ENCODE measurements around the gene GARIN3.

GRCh38 chr5:157178966-157179365, 12.9 kb upstream of the GARIN3 start:
- no peak for TF ChIP-seq CSRNP3 (CRISPR knock-in tag; IDR thresholded peaks at IDR 0.05)
- no peak for TF ChIP-seq ZC3H10 (CRISPR knock-in tag; IDR thresholded peaks at IDR 0.05)
- TF ChIP-seq TSHZ2 (CRISPR knock-in tag; IDR thresholded peaks at IDR 0.05) = no peak
- TF ChIP-seq PATZ1 (CRISPR knock-in tag; IDR thresholded peaks at IDR 0.05; ENCODE audit: borderline replicate concordance) = no peak
- TF ChIP-seq RARB (CRISPR knock-in tag; IDR thresholded peaks at IDR 0.05) = no peak
